Left ventricle myocardium inferior (tissue), 1 donor: ENCODE measurements around the gene IGF1R. TPM values are rescaled to one million over a fixed set of nuclear protein-coding genes. Genes with fewer than 3 reads are reported as not detected.
A peak's percentile ranks its signal among the peaks of the same experiment; 100 is the strongest.

Experiments used
- DNase-seq: peaks from one replicate; pipeline ENCODE4 v3.0.0-alpha.2; 2020
- H3K27ac ChIP-seq: fragments of 200-600 bp; replicated peaks from 2 replicates; pipeline ENCODE4 v1.8.0; 2021
- H3K27me3 ChIP-seq: fragments of 200-600 bp; 2 replicates; pipeline ENCODE4 v1.8.0; 2021; ENCODE audit warnings: low read depth
- H3K36me3 ChIP-seq: fragments of 200-600 bp; 2 replicates; pipeline ENCODE4 v1.8.0; 2021
- H3K4me1 ChIP-seq: fragments of 200-600 bp; 2 replicates; pipeline ENCODE4 v1.8.0; 2021
- H3K4me3 ChIP-seq: fragments of 200-600 bp; 2 replicates; pipeline ENCODE4 v1.8.0; 2021; ENCODE audit warnings: mild to moderate bottlenecking, moderate library complexity
- H3K9me3 ChIP-seq: fragments of 200-600 bp; replicated peaks from 2 replicates; pipeline ENCODE4 v1.8.0; 2021
- intact Hi-C: fragments of 100-400 bp; cut with micrococcal nuclease; formaldehyde crosslinking; loops from one replicate; pipeline ENCODE4 v1.11.0; 2022
- total RNA-seq: library from RNA; stranded (reverse); fragmentation: NEBNext Ultra II Directional; extraction: Animal tissue kit (Norgen Biotek cat#: 25700); gene quantifications from one replicate; pipeline ENCODE4 v1.2.1, GENCODE V29; 2021
- TF ChIP-seq, protein P1 (sequence below): fragments of 200-600 bp; IDR thresholded peaks from 2 replicates; pipeline ENCODE4 v1.8.0; 2021; ENCODE audit warnings: antibody characterized with exemption, mild to moderate bottlenecking, borderline replicate concordance
- donor health status: DM: no; HTN: yes; CAD: no; lungs with severe emphysema.

IGF1R gene
- total RNA-seq, 1 donor from 2014 or later: 37.2 TPM

DNA sequence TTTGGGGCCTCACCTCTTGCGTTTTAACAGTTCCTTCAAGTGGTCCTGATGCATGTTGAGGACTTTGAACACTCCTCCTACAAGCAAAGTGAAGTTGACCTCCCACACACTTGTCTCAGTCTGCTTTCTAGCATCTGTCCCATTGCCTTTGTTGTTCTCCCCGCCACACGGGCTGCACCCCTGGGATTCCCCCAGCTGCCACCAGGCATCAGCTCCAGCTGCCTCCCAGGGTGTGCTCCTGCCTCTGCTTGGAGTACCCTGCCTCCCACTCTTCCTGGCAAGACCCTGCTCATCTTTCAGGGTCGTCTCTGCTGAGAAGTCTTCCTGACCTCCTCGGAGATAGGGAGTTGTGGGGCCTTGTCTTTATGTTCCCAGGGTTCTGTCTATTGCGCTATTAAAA, 52.2 kb downstream of the IGF1R start:
- H3K4me3 ChIP-seq: no peak overlapping the region
- DNase-seq: no peak
- no peak overlapping the region for H3K27ac ChIP-seq
- TF ChIP-seq, protein P1, sequence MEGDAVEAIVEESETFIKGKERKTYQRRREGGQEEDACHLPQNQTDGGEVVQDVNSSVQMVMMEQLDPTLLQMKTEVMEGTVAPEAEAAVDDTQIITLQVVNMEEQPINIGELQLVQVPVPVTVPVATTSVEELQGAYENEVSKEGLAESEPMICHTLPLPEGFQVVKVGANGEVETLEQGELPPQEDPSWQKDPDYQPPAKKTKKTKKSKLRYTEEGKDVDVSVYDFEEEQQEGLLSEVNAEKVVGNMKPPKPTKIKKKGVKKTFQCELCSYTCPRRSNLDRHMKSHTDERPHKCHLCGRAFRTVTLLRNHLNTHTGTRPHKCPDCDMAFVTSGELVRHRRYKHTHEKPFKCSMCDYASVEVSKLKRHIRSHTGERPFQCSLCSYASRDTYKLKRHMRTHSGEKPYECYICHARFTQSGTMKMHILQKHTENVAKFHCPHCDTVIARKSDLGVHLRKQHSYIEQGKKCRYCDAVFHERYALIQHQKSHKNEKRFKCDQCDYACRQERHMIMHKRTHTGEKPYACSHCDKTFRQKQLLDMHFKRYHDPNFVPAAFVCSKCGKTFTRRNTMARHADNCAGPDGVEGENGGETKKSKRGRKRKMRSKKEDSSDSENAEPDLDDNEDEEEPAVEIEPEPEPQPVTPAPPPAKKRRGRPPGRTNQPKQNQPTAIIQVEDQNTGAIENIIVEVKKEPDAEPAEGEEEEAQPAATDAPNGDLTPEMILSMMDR: no peak
- H3K9me3 ChIP-seq: no peaks in the 10 kb centered on the region
- intact Hi-C loops: no loop called here
- peaks cover 89% of the 10 kb centered on the region for H3K4me1 ChIP-seq
- no peaks in the 10 kb centered on the region for H3K27me3 ChIP-seq
- no peaks in the 10 kb centered on the region for H3K36me3 ChIP-seq

DNA sequence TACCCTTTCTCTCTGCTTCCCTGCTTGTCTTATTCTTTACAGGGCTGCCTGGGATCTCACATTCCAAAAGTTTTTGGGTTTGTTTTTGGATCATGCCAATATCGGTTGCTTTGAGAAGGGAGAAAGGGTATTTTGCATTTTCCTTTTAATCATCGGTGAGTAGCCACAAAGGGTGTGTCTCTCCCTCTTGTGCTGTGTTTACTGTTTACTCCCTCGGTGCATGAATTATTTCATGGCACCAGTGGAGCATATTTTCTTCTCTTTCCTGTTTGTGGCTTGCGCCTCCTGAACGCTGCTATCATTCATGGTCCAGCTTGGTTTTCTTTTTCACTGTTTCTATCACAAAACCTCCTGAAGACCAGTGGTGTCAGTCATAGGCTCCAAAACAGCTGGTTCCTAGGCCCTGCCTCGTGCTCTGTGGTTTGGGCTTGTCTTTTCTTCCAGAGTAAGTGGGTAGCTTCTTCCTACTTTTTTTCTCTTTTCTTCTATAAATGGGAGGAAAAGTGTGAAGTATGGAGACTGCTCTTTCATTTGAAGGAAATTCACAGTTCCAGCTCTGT, 54.9 kb downstream of the IGF1R start:
- Histone ChIP-seq H3K4me1 (peaks cover 89% of the 10 kb centered on the region), H3K27ac (no peak overlapping the region), H3K36me3 (peaks cover 9% of the 10 kb centered on the region), H3K9me3 (no peaks in the 10 kb centered on the region), H3K4me3 (no peak overlapping the region), H3K27me3 (no peaks in the 10 kb centered on the region)
- DNase-seq: no peak
- TF ChIP-seq, protein P1: no peak
- intact Hi-C loops: no loop called here

DNA sequence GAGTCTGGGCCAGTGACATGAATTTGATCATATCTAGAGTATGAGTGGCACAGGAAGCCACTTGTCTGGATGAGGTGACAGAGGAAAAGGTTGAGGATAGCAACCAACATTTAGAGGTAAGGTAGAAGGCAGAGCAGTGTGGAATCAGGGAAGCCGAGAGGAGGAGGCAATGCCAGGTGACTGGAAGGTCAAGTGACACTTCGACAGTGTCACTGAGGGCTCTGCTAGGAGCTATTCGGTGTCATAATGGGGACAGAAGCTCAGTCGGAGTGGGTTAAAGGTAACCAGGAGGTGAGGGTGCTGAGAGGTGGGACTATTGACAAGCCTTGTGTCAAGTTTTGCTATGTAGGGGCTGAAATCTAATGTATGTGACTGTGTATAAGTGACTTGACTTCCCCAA, 56.7 kb downstream of the IGF1R start:
- H3K27ac ChIP-seq: peak overlapping the region; percentile 43
- no peak for DNase-seq
- peaks cover 14% of the 10 kb centered on the region for H3K36me3 ChIP-seq
- H3K9me3 ChIP-seq: no peaks in the 10 kb centered on the region
- H3K4me3 ChIP-seq: no peak overlapping the region
- intact Hi-C loops: no loop called here
- H3K27me3 ChIP-seq: no peaks in the 10 kb centered on the region
- TF ChIP-seq, protein P1: no peak
- peaks cover 88% of the 10 kb centered on the region for H3K4me1 ChIP-seq

DNA sequence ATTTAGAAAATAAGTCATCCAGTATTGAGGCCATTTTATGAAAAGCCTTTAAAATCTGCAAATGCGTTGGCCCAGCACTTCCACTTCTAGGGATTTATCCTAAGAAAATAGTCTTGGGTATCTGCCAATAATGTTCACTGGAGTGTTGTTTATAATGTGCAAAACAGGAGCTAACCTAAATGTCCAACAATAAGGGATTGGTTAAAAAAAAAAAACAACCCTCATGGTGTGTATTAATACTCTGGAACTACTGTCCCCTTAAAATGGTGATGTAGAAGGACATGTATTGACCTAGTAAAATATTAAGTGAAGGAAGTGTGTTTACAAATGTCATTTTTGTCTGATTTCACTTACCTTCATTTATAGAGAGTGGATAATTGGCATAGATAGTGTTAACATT, 58.0 kb downstream of the IGF1R start:
- Histone ChIP-seq H3K9me3 (peaks cover 2% of the 10 kb centered on the region), H3K4me3 (no peak overlapping the region), H3K27me3 (no peaks in the 10 kb centered on the region), H3K36me3 (peaks cover 24% of the 10 kb centered on the region), H3K4me1 (peaks cover 80% of the 10 kb centered on the region), H3K27ac (no peak overlapping the region)
- intact Hi-C loops: no loop called here
- TF ChIP-seq, protein P1: no peak
- no peak for DNase-seq

DNA sequence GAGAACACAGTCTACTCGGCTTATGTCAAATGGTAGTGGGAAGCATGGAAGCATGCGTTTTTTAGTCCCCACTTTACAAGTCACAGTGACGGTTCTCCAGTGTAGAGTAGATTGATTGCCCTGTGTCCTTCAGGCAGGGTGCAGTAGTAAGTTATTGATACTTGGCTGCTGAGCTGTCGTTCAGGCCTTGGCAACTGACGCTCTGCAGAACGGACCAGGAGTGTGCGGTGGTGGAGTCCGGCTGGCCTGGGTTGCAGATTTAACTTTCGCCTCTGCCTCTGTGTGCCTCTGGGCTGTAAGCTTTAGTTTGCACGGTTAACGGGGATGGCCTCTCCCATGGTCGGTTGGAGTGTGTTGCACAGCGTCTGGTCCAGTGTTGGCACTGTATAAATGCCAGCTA, 58.6 kb downstream of the IGF1R start:
- peaks cover 80% of the 10 kb centered on the region for H3K4me1 ChIP-seq
- TF ChIP-seq, protein P1: no peak
- H3K27me3 ChIP-seq: no peaks in the 10 kb centered on the region
- H3K27ac ChIP-seq: no peak overlapping the region
- peaks cover 30% of the 10 kb centered on the region for H3K36me3 ChIP-seq
- no peak for DNase-seq
- intact Hi-C loops: no loop called here
- no peak overlapping the region for H3K4me3 ChIP-seq
- peaks cover 8% of the 10 kb centered on the region for H3K9me3 ChIP-seq
